Brain pericyte (primary cell): ENCODE measurements around the gene ZFYVE27.

ENCODE experiments used
- DNase-seq: peaks from one replicate; pipeline ENCODE4 v3.0.0-alpha.2; 2012; ENCODE audit warnings: low read depth, low spot score

ZFYVE27 gene

GRCh38 chr10:97744405-97745035 lies 7.6 kb downstream of the ZFYVE27 start:
- no peak for DNase-seq

GRCh38 chr10:97747573-97747972 lies 10.6 kb downstream of the ZFYVE27 start:
- no peak for DNase-seq

GRCh38 chr10:97748116-97748515 lies 11.2 kb downstream of the ZFYVE27 start:
- DNase-seq, result no peak

- no peak for DNase-seq
These were observed 16.0 kb downstream of the ZFYVE27 start for GRCh38 chr10:97752956-97753355.

DNA sequence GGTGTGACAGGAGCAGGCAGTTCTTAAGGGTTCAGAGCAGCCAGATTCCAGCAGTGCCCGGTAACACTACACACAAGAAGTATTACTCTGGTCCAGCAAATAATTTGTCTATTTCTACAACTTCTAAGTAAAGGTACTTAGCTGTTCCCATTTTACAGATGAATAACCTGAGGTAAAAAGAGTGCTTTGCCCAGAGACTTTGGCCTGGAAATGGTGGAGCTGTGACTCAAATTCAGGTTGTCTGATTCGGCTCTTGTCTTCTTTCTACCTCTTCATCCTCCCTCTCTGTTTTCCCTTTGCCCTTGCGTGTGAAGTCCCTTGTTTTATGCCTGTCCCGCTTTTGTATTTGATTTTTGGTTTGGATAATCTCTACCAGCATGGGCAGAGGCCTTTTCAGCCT lies 17.8 kb downstream of the ZFYVE27 start:
- DNase-seq, result no peak

DNA sequence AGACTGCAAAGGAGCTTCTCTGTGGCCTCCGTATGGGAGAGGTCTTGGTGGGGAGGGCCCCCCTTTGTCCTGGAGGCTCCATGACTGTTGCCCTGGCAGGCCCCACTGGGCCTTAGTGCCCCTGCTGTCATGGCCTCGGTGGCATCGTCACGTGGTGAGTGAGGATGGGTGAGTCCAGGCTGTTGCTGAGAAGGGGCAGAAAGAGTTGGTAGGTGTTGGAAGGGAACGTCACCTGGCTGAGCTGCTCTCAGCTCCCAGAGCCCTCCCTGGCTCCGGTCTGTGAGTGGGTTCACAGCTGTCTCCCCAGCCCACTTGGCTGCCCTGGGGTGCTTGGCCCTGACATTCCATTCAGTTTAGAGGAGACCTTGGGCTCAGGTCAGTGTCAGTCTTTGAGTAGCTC lies 18.8 kb downstream of the ZFYVE27 start:
- no peak for DNase-seq

GRCh38 chr10:97757471-97757870 lies 20.5 kb downstream of the ZFYVE27 start:
- no peak for DNase-seq

- DNase-seq, result no peak
These were observed 22.4 kb downstream of the ZFYVE27 start for GRCh38 chr10:97759158-97759887.

DNA sequence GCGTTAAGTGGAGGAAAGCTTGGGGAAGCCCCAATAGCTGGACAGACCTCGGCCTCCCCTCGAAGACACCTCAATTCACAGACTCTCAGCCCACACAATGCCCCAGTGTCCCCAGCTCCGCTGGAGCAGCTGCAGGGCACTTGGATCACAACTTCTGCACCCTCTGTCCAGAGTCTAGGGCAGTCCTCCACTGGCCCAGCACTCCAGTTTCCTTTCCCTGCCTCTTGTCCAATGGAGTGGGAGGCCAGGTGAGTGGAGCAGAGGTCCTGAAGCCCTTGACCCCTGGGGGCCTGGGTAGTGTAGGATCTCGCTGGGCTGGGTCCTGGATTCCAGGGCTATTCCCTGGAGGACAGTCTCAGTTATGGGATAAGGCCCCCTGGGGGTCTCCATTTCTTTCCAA lies 23.0 kb downstream of the ZFYVE27 start:
- DNase-seq, result no peak

DNA sequence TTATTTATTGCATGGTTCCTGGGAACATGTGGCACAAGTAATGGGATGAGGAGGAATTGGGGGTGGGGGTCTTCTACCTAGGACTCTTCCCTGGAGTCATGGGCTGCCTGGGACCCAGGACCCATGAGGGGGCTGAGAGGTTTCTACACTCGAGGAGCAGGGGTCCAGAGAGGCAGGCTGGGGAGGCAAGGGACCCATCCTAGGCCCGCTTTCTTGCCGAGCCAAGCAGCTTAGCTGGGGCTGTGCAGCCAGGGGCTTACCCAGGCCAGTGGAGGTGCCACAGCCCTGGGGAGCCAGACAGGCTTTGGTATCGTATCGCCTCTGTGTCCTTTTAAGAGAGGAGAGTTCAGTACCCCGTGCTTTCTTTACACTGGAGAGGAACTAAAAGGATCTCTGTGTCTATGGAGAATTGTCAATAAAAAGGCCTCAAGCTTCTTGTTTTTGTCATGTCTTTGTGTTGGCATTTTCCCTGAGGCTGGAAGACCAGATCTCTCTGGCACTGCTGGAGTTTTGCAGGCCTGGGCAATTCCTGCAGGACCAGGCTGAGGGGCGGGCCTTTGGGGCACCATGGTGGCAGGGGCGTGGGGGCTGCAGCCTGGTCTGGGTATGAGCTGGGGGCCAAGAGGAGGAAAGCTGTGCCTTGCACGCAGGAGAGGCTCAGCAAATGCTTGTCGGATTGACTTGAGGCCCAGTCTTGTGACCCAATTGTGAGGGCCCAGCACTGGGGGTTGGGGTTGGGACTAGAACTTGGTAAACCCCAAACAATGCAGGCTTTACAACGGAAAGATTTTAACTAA lies 23.7 kb downstream of the ZFYVE27 start:
- no peak for DNase-seq

- DNase-seq, result no peak
These were observed 24.5 kb downstream of the ZFYVE27 start for GRCh38 chr10:97761331-97761865.

GRCh38 chr10:97762056-97762455 lies 25.1 kb downstream of the ZFYVE27 start:
- DNase-seq, result no peak

DNA sequence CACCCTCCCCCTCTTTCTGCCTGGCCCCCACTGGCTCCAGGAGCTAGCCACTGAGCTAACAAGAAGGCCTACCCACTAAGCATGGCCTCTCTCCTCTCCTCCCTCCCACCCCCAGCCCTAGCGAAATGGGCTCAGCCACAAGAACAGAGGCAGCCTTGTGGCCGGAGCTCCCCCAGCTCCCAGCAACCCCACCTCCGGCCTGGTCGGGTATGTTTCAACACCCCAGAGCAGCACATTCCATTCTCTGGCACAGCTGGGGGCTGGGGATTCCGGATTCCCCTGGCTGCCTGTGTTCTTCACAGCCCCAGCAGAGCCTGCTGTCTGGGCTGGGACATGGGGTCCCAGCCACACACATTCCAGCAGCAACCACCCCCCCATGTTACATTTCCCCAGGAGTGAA lies 25.9 kb downstream of the ZFYVE27 start:
- no peak for DNase-seq

GRCh38 chr10:97763411-97763810 lies 26.5 kb downstream of the ZFYVE27 start:
- no peak for DNase-seq

DNA sequence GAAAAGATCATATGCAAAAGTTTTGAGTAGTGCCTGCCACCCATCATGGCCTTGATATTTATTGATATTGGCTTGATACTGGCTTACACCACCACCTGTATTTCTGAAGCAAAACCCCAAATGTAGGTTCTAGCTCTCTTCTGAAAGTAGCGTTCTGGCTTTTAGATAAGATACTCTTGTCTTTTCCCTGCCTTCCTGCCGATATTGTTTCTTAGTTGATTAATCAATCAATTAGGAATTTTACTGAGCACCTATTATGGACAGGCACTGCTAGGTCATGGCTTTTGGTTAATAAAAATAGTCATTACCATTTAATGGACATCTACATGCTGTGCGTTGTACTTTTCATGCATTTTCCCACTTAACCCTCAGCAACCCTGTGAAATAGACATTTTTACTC lies 27.0 kb downstream of the ZFYVE27 start:
- no peak for DNase-seq

- no peak for DNase-seq
These were observed 27.6 kb downstream of the ZFYVE27 start for GRCh38 chr10:97764519-97764931.

GRCh38 chr10:97765201-97765600 lies 28.3 kb downstream of the ZFYVE27 start:
- DNase-seq, result no peak

- no peak for DNase-seq
These were observed 29.3 kb downstream of the ZFYVE27 start for GRCh38 chr10:97766106-97766810.

DNA sequence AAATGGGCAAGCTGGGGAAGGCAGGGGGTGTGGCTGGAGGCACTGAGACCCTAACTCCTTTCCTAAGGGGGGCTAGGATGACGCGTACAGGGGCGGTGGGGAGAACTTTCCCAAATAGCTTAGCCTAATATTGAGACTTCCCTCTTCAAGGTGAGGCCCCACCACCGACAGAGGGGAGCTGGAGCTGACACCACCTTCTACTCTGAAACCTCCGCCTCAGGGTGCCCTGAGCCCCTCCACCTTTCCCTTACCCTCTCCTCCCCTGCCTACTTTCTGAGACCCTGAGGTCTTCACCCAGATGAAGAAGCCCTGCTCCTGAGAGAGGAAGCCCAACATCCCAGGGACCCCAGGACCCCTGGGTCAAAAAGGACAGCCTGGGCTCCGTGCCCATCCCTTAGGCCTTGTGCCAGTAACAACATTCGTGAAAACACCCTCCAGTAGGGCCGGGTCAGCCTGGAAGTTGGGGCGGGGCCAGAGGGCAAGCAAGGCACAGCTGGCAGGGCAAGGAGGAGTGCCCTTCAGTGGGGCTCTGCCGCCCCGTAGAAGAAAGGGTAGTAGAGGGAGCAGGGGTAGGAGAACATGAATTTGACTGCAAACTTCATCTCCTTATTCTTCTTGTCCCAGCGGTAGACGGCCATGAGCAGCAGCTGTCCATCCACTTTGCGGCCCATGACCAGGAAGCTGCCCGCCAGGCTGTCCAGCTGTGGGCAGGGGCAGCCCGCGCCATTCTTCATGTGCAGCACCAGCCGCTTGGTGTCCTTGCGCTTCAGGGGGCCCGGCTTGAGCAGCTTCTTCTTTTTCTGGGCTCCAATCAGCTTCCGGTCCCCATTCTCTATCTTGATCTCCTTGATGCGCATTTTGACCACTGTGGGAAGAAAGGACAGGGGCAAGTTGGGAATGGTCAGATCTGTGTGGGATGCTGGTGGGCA lies 30.3 kb downstream of the ZFYVE27 start:
- no peak for DNase-seq
